Dendritic cell treated with granulocyte-macrophage colony-stimulating factor and Interleukin-4, amounts not matched to agents 40 ng/mL and 50 ng/mL, for 4 days (primary cell): ENCODE measurements around the gene SREBF2.

Experiments used
- H3K27ac Mint-ChIP-seq: one replicate; pipeline ENCODE4 v1.8.0; 2022; ENCODE audit warnings: mild to moderate bottlenecking, mixed read lengths
- H3K27me3 Mint-ChIP-seq: one replicate; pipeline ENCODE4 v1.8.0; 2022; ENCODE audit warnings: mild to moderate bottlenecking, mixed read lengths
- H3K36me3 Mint-ChIP-seq: one replicate; pipeline ENCODE4 v1.8.0; 2022; ENCODE audit warnings: low read depth, mixed read lengths
- H3K4me1 Mint-ChIP-seq: one replicate; pipeline ENCODE4 v1.8.0; 2022; ENCODE audit warnings: low read depth, mixed read lengths
- H3K4me3 Mint-ChIP-seq: one replicate; pipeline ENCODE4 v1.8.0; 2022; ENCODE audit warnings: mild to moderate bottlenecking, moderate library complexity, mixed read lengths
- H3K9me3 Mint-ChIP-seq: one replicate; pipeline ENCODE4 v1.8.0; 2022; ENCODE audit warnings: mixed read lengths
- intact Hi-C: fragments of 100-400 bp; cut with micrococcal nuclease; formaldehyde crosslinking; loops from one replicate; pipeline ENCODE4 v1.15.0; 2022

SREBF2 gene

DNA sequence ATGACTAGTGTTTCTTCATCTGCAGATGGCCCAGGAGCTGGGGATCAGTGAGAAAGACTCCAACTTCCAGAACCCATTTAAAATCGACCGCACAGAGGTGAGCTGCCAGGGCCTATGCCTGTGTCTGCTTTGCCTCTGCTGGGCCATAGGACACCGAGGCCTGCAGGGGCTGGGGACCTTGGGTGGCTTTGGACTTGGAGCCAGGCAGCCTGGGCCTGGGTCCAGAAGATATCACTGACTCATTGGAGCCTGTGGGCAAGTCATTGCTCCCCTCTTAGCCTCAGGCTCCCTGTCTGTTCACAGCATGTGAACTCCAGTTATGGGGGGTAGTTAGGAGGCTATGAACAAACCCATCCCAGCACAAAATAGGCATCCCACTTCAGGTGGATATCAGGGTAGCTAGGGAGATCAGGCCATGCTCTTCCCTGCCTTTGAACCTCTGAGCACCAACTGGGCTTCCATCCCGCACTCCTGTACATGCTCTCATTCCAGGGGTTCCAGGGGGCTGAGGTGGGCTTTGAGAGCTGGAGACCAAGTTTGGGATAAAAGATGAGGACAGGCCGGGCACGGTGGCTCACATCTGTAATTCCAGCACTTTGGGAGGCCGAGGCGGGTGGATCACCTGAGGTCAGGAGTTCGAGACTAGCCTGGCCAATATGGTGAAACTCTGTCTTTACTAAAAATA, 19.0 kb upstream of the SREBF2 start:
- Mint-ChIP-seq H3K9me3 (no peaks in the 10 kb centered on the region), H3K4me3 (no peak overlapping the region), H3K4me1 (no peaks in the 10 kb centered on the region), H3K27me3 (no peaks in the 10 kb centered on the region), H3K27ac (no peak overlapping the region), H3K36me3 (peaks cover 62% of the 10 kb centered on the region)
- intact Hi-C loops: no loop called here

- Mint-ChIP-seq H3K4me1 (peaks cover 6% of the 10 kb centered on the region), H3K27ac (no peak overlapping the region), H3K36me3 (peaks cover 59% of the 10 kb centered on the region), H3K9me3 (no peaks in the 10 kb centered on the region), H3K27me3 (no peaks in the 10 kb centered on the region), H3K4me3 (no peak overlapping the region)
- intact Hi-C loops: no loop called here
Measured at GRCh38 chr22:41815716-41816115, 17.2 kb upstream of the SREBF2 start.

GRCh38 chr22:41816241-41816640, 16.7 kb upstream of the SREBF2 start:
- H3K27ac Mint-ChIP-seq: no peak overlapping the region
- peaks cover 58% of the 10 kb centered on the region for H3K36me3 Mint-ChIP-seq
- no peak overlapping the region for H3K4me3 Mint-ChIP-seq
- H3K9me3 Mint-ChIP-seq: no peaks in the 10 kb centered on the region
- H3K27me3 Mint-ChIP-seq: no peaks in the 10 kb centered on the region
- intact Hi-C loops: no loop called here
- H3K4me1 Mint-ChIP-seq: peaks cover 9% of the 10 kb centered on the region

DNA sequence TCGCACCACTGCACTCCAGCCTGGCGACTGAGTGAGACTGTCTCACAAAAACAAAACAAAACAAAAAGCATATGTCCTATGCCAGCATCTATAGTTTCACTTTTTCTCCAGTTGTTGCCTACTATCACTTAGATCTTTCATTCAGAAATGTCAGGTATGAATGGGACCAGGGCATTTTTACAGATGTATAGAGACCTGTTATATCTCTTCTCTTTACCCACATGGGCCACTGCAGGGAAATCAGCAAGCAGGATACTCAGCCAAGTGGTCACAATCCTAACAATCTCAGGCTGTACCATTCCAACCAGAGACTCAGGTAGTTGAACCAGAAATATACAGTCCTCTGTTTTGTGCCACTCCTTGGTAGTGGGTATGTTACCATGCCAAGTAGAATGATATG, 16.0 kb upstream of the SREBF2 start:
- no peak overlapping the region for H3K27ac Mint-ChIP-seq
- intact Hi-C loops: no loop called here
- H3K9me3 Mint-ChIP-seq: no peaks in the 10 kb centered on the region
- no peaks in the 10 kb centered on the region for H3K27me3 Mint-ChIP-seq
- H3K36me3 Mint-ChIP-seq: peaks cover 53% of the 10 kb centered on the region
- H3K4me1 Mint-ChIP-seq: peaks cover 9% of the 10 kb centered on the region
- H3K4me3 Mint-ChIP-seq: no peak overlapping the region

- Mint-ChIP-seq H3K36me3 (peaks cover 49% of the 10 kb centered on the region), H3K4me3 (no peak overlapping the region), H3K27me3 (no peaks in the 10 kb centered on the region), H3K9me3 (no peaks in the 10 kb centered on the region), H3K27ac (no peak overlapping the region), H3K4me1 (peaks cover 16% of the 10 kb centered on the region)
- intact Hi-C loops: no loop called here
Measured at GRCh38 chr22:41818011-41818410, 14.9 kb upstream of the SREBF2 start.

DNA sequence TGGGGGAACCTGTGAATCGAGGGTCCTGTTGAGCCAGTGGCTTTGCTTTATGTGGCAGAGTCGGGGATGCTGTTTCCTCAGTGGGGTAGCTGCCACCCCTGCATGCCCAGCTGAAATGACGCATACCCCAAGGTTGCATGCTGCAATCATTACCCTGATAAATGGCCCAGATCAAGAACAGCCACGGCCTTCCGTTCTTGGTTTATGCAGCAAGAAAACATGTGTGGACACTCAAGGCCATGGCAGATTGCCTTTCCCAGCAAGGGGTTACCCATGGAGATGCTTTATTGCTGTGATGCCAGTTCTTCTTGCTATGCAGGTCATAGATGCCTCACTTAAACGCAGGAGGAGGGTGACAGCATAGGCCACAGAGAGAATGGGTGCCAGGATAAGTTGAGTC, 14.3 kb upstream of the SREBF2 start:
- no peak overlapping the region for H3K27ac Mint-ChIP-seq
- intact Hi-C loops: no loop called here
- no peaks in the 10 kb centered on the region for H3K27me3 Mint-ChIP-seq
- peaks cover 16% of the 10 kb centered on the region for H3K4me1 Mint-ChIP-seq
- H3K4me3 Mint-ChIP-seq: no peak overlapping the region
- H3K9me3 Mint-ChIP-seq: no peaks in the 10 kb centered on the region
- peaks cover 44% of the 10 kb centered on the region for H3K36me3 Mint-ChIP-seq

DNA sequence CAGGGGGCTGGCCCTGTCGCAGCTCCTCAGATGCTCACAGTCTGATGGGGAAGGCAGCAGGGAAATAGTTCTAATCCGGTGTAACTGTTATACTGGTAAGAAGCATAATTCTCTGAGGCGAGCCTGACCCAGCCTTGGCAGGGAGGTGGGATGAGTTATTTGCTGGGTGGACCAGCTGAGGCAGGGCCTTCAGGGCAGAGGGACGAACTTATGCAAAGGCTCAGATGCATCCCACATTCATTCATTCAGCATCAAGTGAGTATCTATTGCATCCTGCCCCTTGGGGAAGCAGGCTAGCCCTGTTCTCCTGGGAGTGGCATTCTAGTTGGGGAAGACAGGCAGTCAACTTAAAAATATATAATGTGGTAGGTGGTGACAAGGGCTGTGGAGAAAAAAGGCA, 13.6 kb upstream of the SREBF2 start:
- H3K9me3 Mint-ChIP-seq: no peaks in the 10 kb centered on the region
- peaks cover 20% of the 10 kb centered on the region for H3K4me1 Mint-ChIP-seq
- intact Hi-C loops: no loop called here
- peaks cover 44% of the 10 kb centered on the region for H3K36me3 Mint-ChIP-seq
- H3K27ac Mint-ChIP-seq: no peak overlapping the region
- no peak overlapping the region for H3K4me3 Mint-ChIP-seq
- no peaks in the 10 kb centered on the region for H3K27me3 Mint-ChIP-seq

DNA sequence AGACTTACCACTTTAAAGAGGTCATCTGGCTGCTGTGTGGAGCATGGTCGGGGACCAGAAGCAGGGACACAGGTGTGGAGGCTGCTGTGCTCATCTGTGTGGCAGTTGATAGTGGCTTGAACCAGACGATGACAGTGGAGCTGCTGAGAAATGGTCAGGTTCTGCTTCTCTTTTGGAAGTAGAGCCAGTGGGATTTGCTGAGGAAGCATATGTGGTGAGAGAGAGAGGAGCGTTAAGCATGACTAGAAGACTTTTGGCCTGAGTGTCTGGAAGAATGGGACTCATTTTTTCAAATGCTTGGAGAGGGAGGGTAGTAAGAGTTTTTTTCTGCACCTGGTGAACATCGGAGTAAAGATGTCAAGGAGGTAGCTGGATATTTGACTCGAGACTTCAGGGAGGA, 12.5 kb upstream of the SREBF2 start:
- Mint-ChIP-seq H3K27me3 (no peaks in the 10 kb centered on the region), H3K36me3 (peaks cover 45% of the 10 kb centered on the region), H3K9me3 (no peaks in the 10 kb centered on the region), H3K4me1 (peaks cover 29% of the 10 kb centered on the region), H3K4me3 (no peak overlapping the region), H3K27ac (no peak overlapping the region)
- intact Hi-C loops: no loop called here

- intact Hi-C loops: loop anchor here (1.0 to 2.0 kb wide), 2 partner anchors 35 to 120 kb away; no protein-coding TSS in a partner anchor
- peaks cover 42% of the 10 kb centered on the region for H3K36me3 Mint-ChIP-seq
Measured at GRCh38 chr22:41821471-41822316, 11.2 kb upstream of the SREBF2 start.

GRCh38 chr22:41822317-41823057, 10.4 kb upstream of the SREBF2 start:
- no peaks in the 10 kb centered on the region for H3K9me3 Mint-ChIP-seq
- intact Hi-C loops: loop anchor here (1.0 to 2.0 kb wide), 2 partner anchors 34 to 119 kb away; no protein-coding TSS in a partner anchor
- no peak overlapping the region for H3K4me3 Mint-ChIP-seq
- no peak overlapping the region for H3K27ac Mint-ChIP-seq
- no peaks in the 10 kb centered on the region for H3K27me3 Mint-ChIP-seq
- peaks cover 47% of the 10 kb centered on the region for H3K4me1 Mint-ChIP-seq
- H3K36me3 Mint-ChIP-seq: peaks cover 42% of the 10 kb centered on the region

More at GRCh38 chr22:41821471-41822316, 11.2 kb upstream of the SREBF2 start:
- Mint-ChIP-seq H3K9me3 (no peaks in the 10 kb centered on the region), H3K27me3 (no peaks in the 10 kb centered on the region), H3K4me3 (no peak overlapping the region), H3K27ac (no peak overlapping the region), H3K4me1 (peaks cover 39% of the 10 kb centered on the region)

- Mint-ChIP-seq H3K9me3 (no peaks in the 10 kb centered on the region), H3K4me1 (peaks cover 60% of the 10 kb centered on the region), H3K36me3 (peaks cover 42% of the 10 kb centered on the region), H3K27me3 (no peaks in the 10 kb centered on the region), H3K27ac (peak overlapping the region; percentile 99), H3K4me3 (no peak overlapping the region)
- intact Hi-C loops: loop anchor here (2.0 kb wide), 1 partner anchor 33 kb away; no protein-coding TSS in a partner anchor
Measured at GRCh38 chr22:41823797-41824196, 9.1 kb upstream of the SREBF2 start.

GRCh38 chr22:41825376-41825775, 7.5 kb upstream of the SREBF2 start:
- Mint-ChIP-seq H3K4me3 (no peak overlapping the region), H3K4me1 (peaks cover 74% of the 10 kb centered on the region), H3K27me3 (no peaks in the 10 kb centered on the region), H3K36me3 (peaks cover 30% of the 10 kb centered on the region), H3K27ac (peak overlapping the region; percentile 99), H3K9me3 (no peaks in the 10 kb centered on the region)
- intact Hi-C loops: no loop called here

DNA sequence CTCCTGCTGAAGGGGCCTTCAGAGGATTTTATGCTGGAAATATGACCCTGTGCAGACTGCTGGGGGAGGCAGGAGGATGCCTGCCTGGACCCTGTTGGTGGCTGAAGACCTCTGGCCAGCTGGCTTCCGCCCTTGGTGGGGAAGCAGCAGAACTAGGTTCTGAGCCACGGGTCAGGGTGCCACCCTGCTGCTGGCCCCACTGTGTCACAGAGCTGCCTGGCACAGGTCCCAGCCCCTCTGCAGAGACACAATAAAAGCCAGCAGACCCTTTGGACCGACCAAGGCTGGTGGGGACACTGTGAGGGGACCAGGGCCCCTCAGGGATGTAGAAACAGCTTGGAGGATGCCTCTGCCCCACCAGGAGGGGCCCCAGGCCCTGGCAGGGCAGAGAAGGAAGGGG, 6.9 kb upstream of the SREBF2 start:
- intact Hi-C loops: no loop called here
- H3K27ac Mint-ChIP-seq: peak overlapping the region; percentile 99
- no peaks in the 10 kb centered on the region for H3K9me3 Mint-ChIP-seq
- peaks cover 70% of the 10 kb centered on the region for H3K4me1 Mint-ChIP-seq
- no peak overlapping the region for H3K4me3 Mint-ChIP-seq
- H3K36me3 Mint-ChIP-seq: peaks cover 23% of the 10 kb centered on the region
- H3K27me3 Mint-ChIP-seq: no peaks in the 10 kb centered on the region
